Stimulated activated naive CD8-positive, alpha-beta T cell treated with anti-CD3 and anti-CD28 coated beads, Interleukin-15, Interleukin-2, amounts not matched to agents 100 U/mL and 50 U/mL, for 24 hours (primary cell): Measurements from ENCODE around the gene HECTD4.
"Not testable (repeated sequence)": the region's sequence is repeated elsewhere in the genome, so short reads cannot be mapped to it uniquely, and the experiment has no call there.

Experiments used
- ATAC-seq: fragments of 150-1000 bp; cut with Tn5 transposase; one replicate; pipeline ENCODE4 v1.10.0; 2021
- DNase-seq: peaks from one replicate; pipeline ENCODE4 v3.0.0; 2021

HECTD4 gene

GRCh38 chr12:112350593-112351592 lies 31.3 kb downstream of the HECTD4 start:
- no peak for DNase-seq
- ATAC-seq = no peak

- ATAC-seq (no peak), DNase-seq (no peak)
These were observed 32.8 kb downstream of the HECTD4 start for GRCh38 chr12:112349431-112349830.

GRCh38 chr12:112348926-112349325 lies 33.3 kb downstream of the HECTD4 start:
- ATAC-seq, DNase-seq: not testable (repeated sequence)

GRCh38 chr12:112347581-112347982 lies 34.6 kb downstream of the HECTD4 start:
- ATAC-seq = peak; percentile 61

GRCh38 chr12:112346194-112346593 lies 36.0 kb downstream of the HECTD4 start:
- ATAC-seq = no peak
- no peak for DNase-seq

More at GRCh38 chr12:112347581-112347982, 34.6 kb downstream of the HECTD4 start:
- no peak for DNase-seq

GRCh38 chr12:112344220-112344619 lies 38.0 kb downstream of the HECTD4 start:
- ATAC-seq (no peak), DNase-seq (no peak)

GRCh38 chr12:112342587-112342986 lies 39.6 kb downstream of the HECTD4 start:
- ATAC-seq = no peak
- DNase-seq = no peak

GRCh38 chr12:112341046-112341825 lies 41.0 kb downstream of the HECTD4 start:
- no peak for DNase-seq
- no peak for ATAC-seq

- ATAC-seq (no peak), DNase-seq (no peak)
These were observed 42.0 kb downstream of the HECTD4 start for GRCh38 chr12:112340230-112340629.

- not testable (repeated sequence) for ATAC-seq, DNase-seq
These were observed 47.2 kb downstream of the HECTD4 start for GRCh38 chr12:112334999-112335398.

GRCh38 chr12:112333019-112333418 lies 49.2 kb downstream of the HECTD4 start:
- ATAC-seq = no peak
- DNase-seq = no peak

- no peak for ATAC-seq
- no peak for DNase-seq
These were observed 50.3 kb downstream of the HECTD4 start for GRCh38 chr12:112331886-112332285.

- ATAC-seq (no peak), DNase-seq (no peak)
These were observed 51.5 kb downstream of the HECTD4 start for GRCh38 chr12:112330706-112331105.

- ATAC-seq (no peak), DNase-seq (no peak)
These were observed 53.6 kb downstream of the HECTD4 start for GRCh38 chr12:112328456-112329124.

GRCh38 chr12:112327209-112327938 lies 54.9 kb downstream of the HECTD4 start:
- no peak for DNase-seq
- no peak for ATAC-seq

- DNase-seq = no peak
- no peak for ATAC-seq
These were observed 56.5 kb downstream of the HECTD4 start for GRCh38 chr12:112325622-112326207.

GRCh38 chr12:112325157-112325556 lies 57.1 kb downstream of the HECTD4 start:
- DNase-seq = no peak
- ATAC-seq = no peak

- ATAC-seq = no peak
- no peak for DNase-seq
These were observed 59.2 kb downstream of the HECTD4 start for GRCh38 chr12:112322882-112323547.

GRCh38 chr12:112322441-112322840 lies 59.8 kb downstream of the HECTD4 start:
- ATAC-seq (no peak), DNase-seq (no peak)

- ATAC-seq (no peak), DNase-seq (no peak)
These were observed 61.0 kb downstream of the HECTD4 start for GRCh38 chr12:112321245-112321644.

GRCh38 chr12:112319395-112319794 lies 62.8 kb downstream of the HECTD4 start:
- DNase-seq = no peak
- no peak for ATAC-seq
